CD4-positive, alpha-beta T cell treated with Interleukin-6 at 100 ng/mL for 8 hours (primary cell): ENCODE measurements around the gene C16orf89.
A peak's percentile ranks its signal among the peaks of the same experiment; 100 is the strongest.
"Not testable (repeated sequence)": the region's sequence is repeated elsewhere in the genome, so short reads cannot be mapped to it uniquely, and the experiment has no call there.

Source experiments
- DNase-seq: peaks from one replicate; pipeline ENCODE4 v3.0.0-alpha.2; 2020; ENCODE audit warnings: mixed read lengths, low spot score

The C16orf89 gene, protein sequence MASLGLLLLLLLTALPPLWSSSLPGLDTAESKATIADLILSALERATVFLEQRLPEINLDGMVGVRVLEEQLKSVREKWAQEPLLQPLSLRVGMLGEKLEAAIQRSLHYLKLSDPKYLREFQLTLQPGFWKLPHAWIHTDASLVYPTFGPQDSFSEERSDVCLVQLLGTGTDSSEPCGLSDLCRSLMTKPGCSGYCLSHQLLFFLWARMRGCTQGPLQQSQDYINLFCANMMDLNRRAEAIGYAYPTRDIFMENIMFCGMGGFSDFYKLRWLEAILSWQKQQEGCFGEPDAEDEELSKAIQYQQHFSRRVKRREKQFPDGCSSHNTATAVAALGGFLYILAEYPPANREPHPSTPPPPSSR

GRCh38 chr16:5065813-5066212 is at the start of gene C16orf89:
C16orf89 (minus strand) TSS chr16:5065956; CDS start chr16:5065908, 48 bp downstream.
- DNase-seq, result no peak

DNA sequence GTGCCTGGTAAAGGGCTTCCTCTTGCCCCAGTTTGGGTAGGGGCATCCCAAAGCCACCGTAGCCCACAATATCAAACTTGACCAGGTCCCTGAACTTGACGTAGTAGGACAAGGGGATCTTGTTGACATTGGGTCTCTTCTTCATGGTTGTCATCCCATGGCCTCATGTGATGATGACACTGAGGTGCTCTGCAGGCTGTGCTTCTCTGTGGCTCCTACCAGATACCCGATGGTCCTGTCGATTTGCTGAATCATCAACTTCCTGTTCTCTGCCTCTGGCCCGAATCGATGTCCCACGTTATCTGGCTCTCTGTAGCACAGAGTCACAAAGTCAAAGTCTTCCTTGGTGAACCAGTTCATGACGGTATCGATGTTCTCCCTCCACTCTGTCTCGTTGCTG is 45.2 kb upstream of the C16orf89 start:
- DNase-seq, result not testable (repeated sequence)

- DNase-seq, result no peak
Observed at GRCh38 chr16:5108505-5109158, 42.9 kb upstream of the C16orf89 start.

GRCh38 chr16:5105039-5105438 is 39.3 kb upstream of the C16orf89 start:
- not testable (repeated sequence) for DNase-seq

- DNase-seq, result not testable (repeated sequence)
Observed at GRCh38 chr16:5103296-5104032, 37.7 kb upstream of the C16orf89 start.

DNA sequence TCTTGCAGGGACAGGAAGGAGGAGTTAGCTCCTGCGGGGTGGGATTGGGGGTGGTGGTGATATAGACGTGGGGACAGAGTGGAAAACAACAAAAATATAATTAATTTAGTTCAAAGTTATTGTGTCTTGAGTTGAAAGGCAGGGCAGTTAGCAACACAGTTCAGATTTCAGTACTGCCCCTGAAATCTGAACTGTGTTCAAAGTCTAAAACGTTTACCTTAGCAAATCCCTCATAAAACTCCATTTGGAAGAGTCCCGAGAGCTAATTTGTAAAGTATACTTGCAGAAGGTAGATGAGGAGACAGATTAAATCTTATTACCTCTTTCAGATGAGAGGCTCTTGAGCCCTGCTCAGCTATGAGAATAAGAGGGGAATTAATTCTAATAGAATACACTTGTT is 33.4 kb upstream of the C16orf89 start:
- not testable (repeated sequence) for DNase-seq

GRCh38 chr16:5098221-5099159 is 32.7 kb upstream of the C16orf89 start:
- peak; percentile 68 for DNase-seq

DNA sequence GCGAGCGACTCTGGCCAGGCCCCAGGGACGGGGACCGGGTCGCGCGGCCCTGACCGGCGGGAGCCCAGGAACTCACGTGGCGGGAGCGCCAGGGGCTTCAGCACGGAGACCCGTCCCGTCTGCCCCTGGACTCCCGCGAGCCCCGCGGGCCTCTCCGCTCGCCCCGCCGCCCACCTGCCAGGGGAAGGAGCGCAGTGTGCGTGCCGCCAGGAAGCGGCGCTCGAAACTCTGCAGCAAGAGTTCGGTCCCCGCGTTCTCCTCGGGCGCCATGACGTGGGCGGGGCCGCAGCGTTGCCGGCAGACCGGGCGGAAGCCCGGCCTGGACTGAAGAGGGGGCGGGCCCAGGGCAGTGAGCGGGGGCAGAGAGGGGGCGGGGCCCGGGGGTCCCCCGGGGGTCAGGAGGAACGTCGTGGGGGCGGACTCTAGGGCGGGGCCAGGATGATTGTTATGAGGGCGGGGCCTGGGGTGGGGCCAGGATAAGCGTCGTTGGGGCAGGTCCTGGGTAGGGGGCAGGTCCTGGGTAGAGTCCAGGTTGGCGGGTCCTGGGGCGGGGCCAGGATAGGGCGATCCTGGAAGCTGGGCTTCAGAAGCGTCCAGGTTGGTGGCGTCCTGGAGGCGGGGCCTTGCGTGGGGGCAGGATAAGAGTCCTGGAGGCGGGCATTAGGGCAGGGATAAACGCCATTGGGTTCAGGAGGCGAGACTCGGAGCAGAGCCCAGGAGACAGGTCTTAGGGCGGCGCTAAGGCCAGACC is 31.9 kb upstream of the C16orf89 start, which contains the start of gene EEF2KMT:
TSS of gene EEF2KMT (minus strand) at position 326 of the 751 bp plus-strand sequence. CDS start at position 270, 56 bp downstream.
- peak; percentile 96 for DNase-seq

- not testable (repeated sequence) for DNase-seq
Observed at GRCh38 chr16:5097061-5097469, 31.3 kb upstream of the C16orf89 start.

GRCh38 chr16:5096437-5097060 is 30.8 kb upstream of the C16orf89 start:
- not testable (repeated sequence) for DNase-seq

DNA sequence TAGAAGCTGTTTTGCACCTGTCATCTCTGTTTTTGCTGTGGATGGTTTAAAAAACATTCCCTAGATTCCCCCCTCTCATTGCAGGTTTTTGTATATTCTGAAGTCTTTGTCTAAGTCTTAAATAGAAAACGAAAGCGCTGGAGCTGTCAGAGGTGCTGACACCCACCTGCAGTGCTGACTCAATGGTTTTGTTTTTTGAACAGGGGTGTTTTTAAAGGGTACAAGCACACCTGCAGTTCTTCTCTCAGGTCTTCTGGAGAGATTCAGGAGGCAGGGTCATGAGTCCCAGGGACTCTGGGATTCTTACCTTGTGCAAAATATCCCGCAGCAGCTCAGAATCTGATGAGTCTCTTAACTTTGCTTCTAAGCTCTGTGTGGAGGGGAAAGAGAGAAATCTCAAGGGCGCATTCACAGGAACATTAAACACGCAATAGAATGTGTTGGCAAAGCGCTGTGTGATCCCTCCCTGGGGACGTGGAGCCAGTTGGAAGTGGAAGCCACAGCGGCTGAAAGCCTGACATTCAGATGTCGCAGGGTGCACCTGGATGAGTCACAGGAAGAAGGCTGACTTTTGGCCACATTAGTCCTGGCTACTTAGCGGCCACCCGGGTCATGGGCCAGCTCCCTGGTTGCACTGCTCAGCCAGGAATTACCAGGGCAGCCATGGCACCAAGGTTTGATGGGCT is 29.5 kb upstream of the C16orf89 start:
- not testable (repeated sequence) for DNase-seq

GRCh38 chr16:5093746-5094145 is 28.0 kb upstream of the C16orf89 start:
- not testable (repeated sequence) for DNase-seq

DNA sequence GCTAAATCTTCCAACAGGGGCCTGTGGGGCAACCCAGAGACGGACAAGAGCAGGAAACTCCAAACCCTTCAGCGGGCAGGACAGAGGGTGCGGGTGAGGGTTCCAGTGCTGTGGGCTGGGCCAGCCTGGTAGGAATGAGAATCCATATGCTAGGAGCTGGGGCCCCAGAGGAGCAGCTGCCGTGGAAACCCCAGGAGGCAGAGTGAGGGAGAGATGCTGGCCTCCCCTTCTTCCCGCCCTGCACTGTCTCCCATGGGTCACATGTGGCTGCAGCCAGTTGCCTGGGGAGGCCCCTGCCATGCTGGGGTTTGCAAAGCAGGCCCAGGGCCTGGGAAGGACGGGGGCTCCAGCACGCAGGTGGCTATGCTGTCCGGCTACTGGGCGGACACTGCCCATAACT is 27.3 kb upstream of the C16orf89 start:
- not testable (repeated sequence) for DNase-seq

GRCh38 chr16:5090592-5090991 is 24.8 kb upstream of the C16orf89 start:
- DNase-seq, result not testable (repeated sequence)

GRCh38 chr16:5089911-5090555 is 24.3 kb upstream of the C16orf89 start:
- not testable (repeated sequence) for DNase-seq

GRCh38 chr16:5088936-5089335 is 23.2 kb upstream of the C16orf89 start:
- DNase-seq, result not testable (repeated sequence)

- DNase-seq, result not testable (repeated sequence)
Observed at GRCh38 chr16:5088086-5088790, 22.5 kb upstream of the C16orf89 start.

- DNase-seq, result not testable (repeated sequence)
Observed at GRCh38 chr16:5085716-5086115, 20.0 kb upstream of the C16orf89 start.
